Esophagus muscularis mucosa (tissue), 4 donors: Measurements from ENCODE around the gene ZC3H14.

Source experiments
- CTCF ChIP-seq, 3 experiments: fragments of 200-600 bp in 2 of 3; fragments of 450-650 bp in 1 of 3; sonication (generic) in 2 of 3; IDR thresholded peaks; one replicate each; pipeline ENCODE4 v1.5.1; 2017 to 2019; ENCODE audit warnings: antibody characterized with exemption in 3 of 3, mild to moderate bottlenecking in 2 of 3, moderate library complexity in 1 of 3
- EP300 ChIP-seq: sonication (generic); formaldehyde crosslinking; IDR thresholded peaks from one replicate; pipeline ENCODE4 v1.6.1; 2017; ENCODE audit warnings: antibody characterized with exemption
- POLR2A ChIP-seq: fragments of 450-650 bp; IDR thresholded peaks from one replicate; pipeline ENCODE4 v1.6.1; 2017; ENCODE audit warnings: antibody characterized with exemption, moderate library complexity, mild to moderate bottlenecking, low read depth
- POLR2AphosphoS5 ChIP-seq, 2 donors: sonication (generic); formaldehyde crosslinking; IDR thresholded peaks; one replicate each; pipeline ENCODE4 v1.6.1; 2017; ENCODE audit warnings: antibody characterized with exemption in 2 of 2

- TF ChIP-seq EP300 (no peak), CTCF (IDR thresholded peaks at IDR 0.05) (no peak), POLR2A (no peak), POLR2AphosphoS5 (IDR thresholded peaks at IDR 0.05) (no peak)
Observed at GRCh38 chr14:88547386-88547780, 15.5 kb upstream of the ZC3H14 start.
